SK-N-SH treated with all-trans-retinoic acid at 6 μM for 48 hours (cell line): ENCODE results near the gene ALG9.

Experiments used
- ATAC-seq: fragments of 200-7000 bp; cut with Tn5 transposase; 3 replicates; pipeline ENCODE4 v1.9.1; 2020; ENCODE audit warnings: mild to moderate bottlenecking, moderate library complexity
- ARNTL ChIP-seq: fragments of 450-650 bp; formaldehyde crosslinking; IDR thresholded peaks from 2 replicates; pipeline ENCODE4 v1.5.0; 2020; ENCODE audit warnings: low read depth, mild to moderate bottlenecking, moderate library complexity, borderline replicate concordance
- BACH2 ChIP-seq: fragments of 250-450 bp; sonication (Bioruptor Pico); IDR thresholded peaks from 2 replicates; pipeline ENCODE4 v1.9.0; 2021; ENCODE audit warnings: mild to moderate bottlenecking, borderline replicate concordance
- CREB5 ChIP-seq: fragments of 250-450 bp; sonication (Bioruptor Pico); IDR thresholded peaks from 2 replicates; pipeline ENCODE4 v1.5.1; 2020; ENCODE audit warnings: low read depth, mild to moderate bottlenecking, moderate library complexity
- CSDC2 ChIP-seq: fragments of 250-450 bp; sonication (Bioruptor Pico); IDR thresholded peaks from 2 replicates; pipeline ENCODE4 v1.5.0; 2020; ENCODE audit warnings: mild to moderate bottlenecking, moderate library complexity
- CSRNP3 ChIP-seq: fragments of 250-450 bp; sonication (Bioruptor Pico); IDR thresholded peaks from 2 replicates; pipeline ENCODE4 v1.5.1; 2021; ENCODE audit warnings: mild to moderate bottlenecking, moderate library complexity
- GLIS3 ChIP-seq: fragments of 250-450 bp; sonication (Bioruptor Pico); IDR thresholded peaks from 2 replicates; pipeline ENCODE4 v1.5.0; 2020; ENCODE audit warnings: mild to moderate bottlenecking, moderate library complexity
- OSR1 ChIP-seq: fragments of 250-450 bp; sonication (Bioruptor Pico); IDR thresholded peaks from 2 replicates; pipeline ENCODE4 v1.8.0; 2022; ENCODE audit warnings: moderate library complexity, mild to moderate bottlenecking, inconsistent platforms
- PATZ1 ChIP-seq: fragments of 250-450 bp; sonication (Bioruptor Pico); IDR thresholded peaks from 2 replicates; pipeline ENCODE4 v1.8.0; 2020; ENCODE audit warnings: mild to moderate bottlenecking, moderate library complexity, borderline replicate concordance
- POU6F1 ChIP-seq: fragments of 250-450 bp; sonication (Bioruptor Pico); IDR thresholded peaks from 2 replicates; pipeline ENCODE4 v1.8.0; 2021; ENCODE audit warnings: low read depth, mild to moderate bottlenecking, moderate library complexity, borderline replicate concordance
- PPARA ChIP-seq: fragments of 250-450 bp; sonication (Bioruptor Pico); IDR thresholded peaks from 2 replicates; pipeline ENCODE4 v1.5.0; 2020; ENCODE audit warnings: mild to moderate bottlenecking, borderline replicate concordance
- RARB ChIP-seq: fragments of 250-450 bp; sonication (Bioruptor Pico); IDR thresholded peaks from 2 replicates; pipeline ENCODE4 v1.8.0; 2021; ENCODE audit warnings: mild to moderate bottlenecking, moderate library complexity
- SNAI2 ChIP-seq: fragments of 250-450 bp; sonication (Bioruptor Pico); IDR thresholded peaks from 2 replicates; pipeline ENCODE4 v1.5.0; 2020; ENCODE audit warnings: mild to moderate bottlenecking, moderate library complexity
- TCF4 ChIP-seq: fragments of 250-450 bp; sonication (Bioruptor Pico); IDR thresholded peaks from 2 replicates; pipeline ENCODE4 v1.8.0; 2021; ENCODE audit warnings: mild to moderate bottlenecking, moderate library complexity, borderline replicate concordance
- TOX ChIP-seq: fragments of 250-450 bp; sonication (Bioruptor Pico); IDR thresholded peaks from 2 replicates; pipeline ENCODE4 v1.8.0; 2021; ENCODE audit warnings: mild to moderate bottlenecking, moderate library complexity, borderline replicate concordance
- TSHZ2 ChIP-seq: fragments of 250-450 bp; sonication (Bioruptor Pico); IDR thresholded peaks from 2 replicates; pipeline ENCODE4 v1.5.0; 2020; ENCODE audit warnings: mild to moderate bottlenecking, moderate library complexity
- ZFP3 ChIP-seq: fragments of 250-450 bp; sonication (Bioruptor Pico); IDR thresholded peaks from 2 replicates; pipeline ENCODE4 v1.5.0; 2020; ENCODE audit warnings: mild to moderate bottlenecking, moderate library complexity
- ZFP30 ChIP-seq: fragments of 450-650 bp; formaldehyde crosslinking; IDR thresholded peaks from 2 replicates; pipeline ENCODE4 v1.5.0; 2022; ENCODE audit warnings: mild to moderate bottlenecking, moderate library complexity
- ZNF565 ChIP-seq: fragments of 450-650 bp; formaldehyde crosslinking; conservative IDR thresholded peaks from 2 replicates; pipeline ENCODE4 v1.5.0; 2020; ENCODE audit warnings: low read depth, mild to moderate bottlenecking, moderate library complexity
- ZNF70 ChIP-seq: fragments of 450-650 bp; formaldehyde crosslinking; IDR thresholded peaks from 2 replicates; pipeline ENCODE4 v1.5.0; 2020; ENCODE audit warnings: mild to moderate bottlenecking, moderate library complexity
- ZNF8 ChIP-seq: fragments of 450-650 bp; formaldehyde crosslinking; IDR thresholded peaks from 2 replicates; pipeline ENCODE4 v1.5.0; 2020; ENCODE audit warnings: mild to moderate bottlenecking, moderate library complexity

Gene ALG9

GRCh38 chr11:111836162-111836561 is 35.2 kb downstream of the ALG9 start:
- no peak for ATAC-seq
- TF ChIP-seq ARNTL: no peak
- TF ChIP-seq POU6F1 (CRISPR knock-in tag): no peak
- TF ChIP-seq PPARA (CRISPR knock-in tag): no peak
- no peak for TF ChIP-seq CREB5 (CRISPR knock-in tag)
- no peak for TF ChIP-seq PATZ1
- no peak for TF ChIP-seq RARB (CRISPR knock-in tag)
- TF ChIP-seq ZNF70 (CRISPR knock-in tag): no peak
- no peak for TF ChIP-seq ZFP3 (CRISPR knock-in tag)
- no peak for TF ChIP-seq TOX (CRISPR knock-in tag)
- TF ChIP-seq CSRNP3: no peak
- no peak for TF ChIP-seq ZFP30 (CRISPR knock-in tag)
- TF ChIP-seq OSR1 (CRISPR knock-in tag): no peak
- TF ChIP-seq TCF4 (CRISPR knock-in tag): no peak

- no peak for TF ChIP-seq TSHZ2 (CRISPR knock-in tag)
- TF ChIP-seq PPARA (CRISPR knock-in tag): no peak
- TF ChIP-seq CSDC2: no peak
- no peak for TF ChIP-seq RARB (CRISPR knock-in tag)
- TF ChIP-seq SNAI2: no peak
- TF ChIP-seq ARNTL: no peak
- TF ChIP-seq GLIS3: no peak
- no peak for TF ChIP-seq POU6F1 (CRISPR knock-in tag)
- no peak for TF ChIP-seq CREB5 (CRISPR knock-in tag)
- no peak for TF ChIP-seq ZNF8
- TF ChIP-seq TCF4 (CRISPR knock-in tag): no peak
- no peak for TF ChIP-seq BACH2
- TF ChIP-seq ZNF565: no peak
- TF ChIP-seq, all 23 proteins: peak for 0
- no peak for ATAC-seq
Observed at GRCh38 chr11:111835665-111836064, 35.7 kb downstream of the ALG9 start.
